ENCODE measurements around the gene HBZ. TPM values are rescaled to one million over a fixed set of nuclear protein-coding genes. Genes with fewer than 3 reads are reported as not detected.
A peak's percentile ranks its signal among the peaks of the same experiment; 100 is the strongest.
"Not testable (repeated sequence)": the region's sequence is repeated elsewhere in the genome, so short reads cannot be mapped to it uniquely, and the experiment has no call there.

HBZ gene
- total RNA-seq, 1 donor from 2014 or later: not detected

DNA sequence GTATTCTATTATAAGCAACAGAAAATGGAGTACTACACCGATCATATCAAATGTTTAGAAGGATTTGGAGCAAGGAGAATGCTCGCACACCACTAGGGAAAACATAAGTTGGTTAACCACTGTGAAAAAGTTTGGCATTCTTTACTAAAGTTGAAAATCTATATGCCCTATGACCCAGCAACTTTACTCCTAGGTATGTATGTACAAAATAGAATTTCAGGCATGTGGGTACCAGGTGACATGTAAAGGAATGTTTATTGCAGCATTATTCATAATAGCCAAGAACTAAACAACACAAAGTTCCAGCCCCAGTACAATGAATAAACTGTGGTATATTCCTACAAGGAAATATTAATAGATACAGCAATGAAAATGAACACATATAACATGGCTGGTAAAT, 5.8 kb upstream of the HBZ start:
- Mint-ChIP-seq H3K27me3 (peaks cover 20% of the 10 kb centered on the region), H3K4me1 (no peaks in the 10 kb centered on the region), H3K4me3 (no peak overlapping the region), H3K36me3 (ENCODE audit: low read depth) (no peaks in the 10 kb centered on the region), H3K27ac (no peak overlapping the region), H3K9me3 (no peaks in the 10 kb centered on the region)
- intact Hi-C loops (cut with micrococcal nuclease): no loop called here
- no peak for DNase-seq

DNA sequence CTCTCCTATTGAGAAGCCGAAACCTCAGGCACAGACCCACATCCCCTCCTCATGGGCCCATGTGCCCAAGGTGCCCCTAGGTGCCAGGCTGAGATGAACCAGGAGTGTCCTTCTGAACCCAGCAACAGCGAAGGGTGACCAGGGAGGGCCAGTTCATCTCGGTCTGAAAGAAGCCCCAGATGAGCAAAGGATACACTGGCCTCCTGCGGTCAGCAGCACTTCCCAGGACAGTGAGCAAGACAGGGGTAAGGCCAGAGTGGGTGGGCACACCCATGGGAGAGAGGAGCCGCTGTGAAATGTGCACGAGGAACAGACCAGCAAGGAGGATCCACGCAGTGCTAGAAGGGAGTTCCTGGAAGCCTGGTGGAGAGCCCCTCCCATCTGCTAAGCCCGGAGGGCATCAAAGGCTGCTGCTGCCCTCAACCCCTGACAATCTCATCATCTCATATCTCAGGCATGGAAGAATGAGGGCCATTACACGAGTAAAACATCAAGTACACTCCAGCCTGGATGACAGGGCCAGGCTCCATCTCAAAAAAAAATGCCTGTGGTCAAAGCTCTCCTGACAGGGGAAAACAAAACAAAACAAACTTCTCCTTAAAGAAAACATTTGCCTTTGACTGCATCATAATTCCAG, 3.3 kb upstream of the HBZ start:
- Mint-ChIP-seq H3K27ac (no peak overlapping the region), H3K27me3 (peaks cover 27% of the 10 kb centered on the region), H3K36me3 (ENCODE audit: low read depth) (no peaks in the 10 kb centered on the region), H3K4me1 (no peaks in the 10 kb centered on the region), H3K9me3 (no peaks in the 10 kb centered on the region), H3K4me3 (no peak overlapping the region)
- DNase-seq: no peak
- intact Hi-C loops (cut with micrococcal nuclease): no loop called here

DNA sequence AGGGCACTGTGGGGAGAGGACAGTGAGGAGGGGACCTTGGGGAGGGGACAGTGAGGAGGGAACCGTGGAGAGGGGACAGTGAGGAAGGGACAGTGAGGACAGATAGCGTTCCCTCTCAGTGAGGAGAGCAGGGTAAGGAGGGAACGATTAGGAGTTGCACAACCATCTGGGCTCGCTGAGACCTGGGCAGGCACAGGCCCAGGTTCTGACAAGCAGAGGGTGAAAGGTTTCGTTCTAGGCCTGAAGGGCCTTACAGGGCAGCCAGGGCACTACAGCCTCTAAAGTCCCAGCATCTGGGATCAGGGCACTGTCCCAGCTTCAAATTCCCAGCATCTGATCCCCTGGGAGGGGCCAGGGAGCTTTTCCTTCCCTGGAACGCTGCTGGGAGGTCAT, 681 bp downstream of the HBZ start:
- peak overlapping the region; percentile 55 for H3K4me3 Mint-ChIP-seq
- H3K36me3 Mint-ChIP-seq (ENCODE audit: low read depth); intact Hi-C loops (cut with micrococcal nuclease); H3K27ac Mint-ChIP-seq; H3K4me1 Mint-ChIP-seq; H3K9me3 Mint-ChIP-seq; DNase-seq: not testable (repeated sequence)
- peaks cover 42% of the 10 kb centered on the region for H3K27me3 Mint-ChIP-seq

DNA sequence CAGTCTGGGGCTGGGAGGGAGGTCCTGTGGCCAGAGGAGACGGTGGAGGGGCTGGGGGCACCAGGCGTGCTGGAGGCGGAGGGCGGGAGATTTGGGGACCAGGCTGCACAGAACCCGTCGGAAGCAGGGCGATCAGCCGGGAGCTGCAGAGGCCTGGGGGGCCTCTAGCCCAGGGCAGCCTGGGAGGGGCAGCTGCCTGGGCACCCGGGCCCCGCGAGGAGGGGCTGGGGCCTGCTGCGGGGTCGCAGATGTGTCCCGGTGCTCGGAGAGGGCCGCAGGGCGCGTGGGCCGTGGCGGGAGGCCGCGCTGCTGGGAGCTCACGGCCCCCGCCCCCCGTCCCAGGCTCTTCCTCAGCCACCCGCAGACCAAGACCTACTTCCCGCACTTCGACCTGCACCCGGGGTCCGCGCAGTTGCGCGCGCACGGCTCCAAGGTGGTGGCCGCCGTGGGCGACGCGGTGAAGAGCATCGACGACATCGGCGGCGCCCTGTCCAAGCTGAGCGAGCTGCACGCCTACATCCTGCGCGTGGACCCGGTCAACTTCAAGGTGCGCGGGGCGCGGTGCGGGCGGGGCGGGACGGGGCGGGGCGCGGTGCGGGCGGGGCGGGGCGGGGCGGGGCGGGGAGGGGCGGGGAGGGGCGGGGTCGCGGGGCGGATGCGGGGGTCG, 1.2 kb downstream of the HBZ start:
- H3K4me3 Mint-ChIP-seq; H3K9me3 Mint-ChIP-seq; H3K27ac Mint-ChIP-seq; intact Hi-C loops (cut with micrococcal nuclease); DNase-seq; H3K4me1 Mint-ChIP-seq; H3K36me3 Mint-ChIP-seq (ENCODE audit: low read depth): not testable (repeated sequence)
- H3K27me3 Mint-ChIP-seq: peaks cover 41% of the 10 kb centered on the region

DNA sequence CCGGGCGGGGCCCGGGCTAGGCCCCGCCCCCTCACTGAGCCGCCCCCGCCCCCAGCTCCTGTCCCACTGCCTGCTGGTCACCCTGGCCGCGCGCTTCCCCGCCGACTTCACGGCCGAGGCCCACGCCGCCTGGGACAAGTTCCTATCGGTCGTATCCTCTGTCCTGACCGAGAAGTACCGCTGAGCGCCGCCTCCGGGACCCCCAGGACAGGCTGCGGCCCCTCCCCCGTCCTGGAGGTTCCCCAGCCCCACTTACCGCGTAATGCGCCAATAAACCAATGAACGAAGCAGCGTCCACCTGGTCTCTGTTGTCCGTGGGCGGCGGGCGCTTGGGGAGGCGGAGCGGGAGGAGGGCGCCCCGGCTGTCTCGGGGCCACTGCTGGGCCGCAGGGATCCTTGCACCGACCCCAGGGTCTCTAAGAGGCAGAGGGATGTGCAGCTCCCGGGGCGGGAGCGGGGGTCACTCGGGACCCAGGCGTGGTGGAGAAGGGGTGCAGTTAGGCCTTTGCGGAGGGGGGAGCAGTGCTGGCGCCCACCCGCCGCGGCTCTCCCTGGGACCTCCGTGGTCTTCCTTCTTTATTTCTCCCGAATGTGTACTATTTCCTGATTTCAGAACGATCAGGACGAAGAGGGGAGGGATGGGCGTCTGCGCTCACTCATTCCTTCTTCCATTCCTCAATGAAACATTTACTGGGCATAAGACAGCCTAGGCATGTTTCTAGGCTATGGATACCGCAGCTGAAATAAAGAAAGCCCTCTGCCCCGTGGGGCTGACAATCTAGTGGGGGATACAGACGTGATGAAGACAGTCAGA, 2.0 kb downstream of the HBZ start:
- Mint-ChIP-seq H3K4me3 (peak overlapping the region; percentile 75), H3K27me3 (peaks cover 43% of the 10 kb centered on the region), H3K4me1 (peaks cover 6% of the 10 kb centered on the region), H3K36me3 (ENCODE audit: low read depth) (peaks cover 2% of the 10 kb centered on the region), H3K27ac (no peak overlapping the region), H3K9me3 (no peaks in the 10 kb centered on the region)
- intact Hi-C loops (cut with micrococcal nuclease): no loop called here
- DNase-seq: peak; percentile 74

DNA sequence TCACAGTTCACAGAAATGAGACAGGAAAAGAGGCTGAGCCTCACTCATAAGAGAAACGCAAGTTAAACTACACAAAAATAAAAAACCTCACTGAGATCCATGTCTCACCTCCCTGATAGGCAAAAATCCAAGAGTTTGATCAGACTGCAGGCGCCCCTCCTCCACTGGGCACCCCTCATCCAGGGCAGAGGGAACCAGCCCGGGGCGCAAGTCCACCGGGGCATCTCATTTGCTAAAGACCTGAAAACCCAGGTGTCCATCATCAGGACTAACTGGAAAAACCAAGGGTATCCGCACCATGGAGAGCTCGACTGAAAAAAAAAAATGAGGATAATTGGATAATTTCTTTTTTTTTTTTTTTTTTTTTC, 2.6 kb downstream of the HBZ start:
- Mint-ChIP-seq H3K27me3 (peaks cover 43% of the 10 kb centered on the region), H3K9me3 (no peaks in the 10 kb centered on the region), H3K27ac (no peak overlapping the region), H3K36me3 (ENCODE audit: low read depth) (peaks cover 2% of the 10 kb centered on the region), H3K4me1 (peaks cover 6% of the 10 kb centered on the region), H3K4me3 (peak overlapping the region; percentile 75)
- intact Hi-C loops (cut with micrococcal nuclease): no loop called here
- DNase-seq: no peak

DNA sequence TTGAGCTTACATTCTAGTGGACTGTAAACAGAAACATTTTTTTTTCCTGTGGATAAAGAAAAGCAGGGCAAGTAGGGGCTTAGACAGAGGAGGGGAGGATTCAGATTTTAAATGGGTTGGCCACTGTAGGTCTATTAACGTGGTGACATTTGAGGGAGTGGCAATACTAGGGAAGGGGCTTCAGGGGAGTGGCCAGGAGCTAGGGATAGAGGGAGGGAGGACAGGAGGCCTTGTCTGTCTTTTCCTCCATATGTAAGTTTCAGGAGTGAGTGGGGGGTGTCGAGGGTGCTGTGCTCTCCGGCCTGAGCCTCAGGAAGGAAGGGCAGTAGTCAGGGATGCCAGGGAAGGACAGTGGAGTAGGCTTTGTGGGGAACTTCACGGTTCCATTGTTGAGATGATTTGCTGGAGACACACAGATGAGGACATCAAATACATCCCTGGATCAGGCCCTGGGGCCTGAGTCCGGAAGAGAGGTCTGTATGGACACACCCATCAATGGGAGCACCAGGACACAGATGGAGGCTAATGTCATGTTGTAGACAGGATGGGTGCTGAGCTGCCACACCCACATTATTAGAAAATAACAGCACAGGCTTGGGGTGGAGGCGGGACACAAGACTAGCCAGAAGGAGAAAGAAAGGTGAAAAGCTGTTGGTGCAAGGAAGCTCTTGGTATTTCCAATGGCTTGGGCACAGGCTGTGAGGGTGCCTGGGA, 6.8 kb downstream of the HBZ start:
- intact Hi-C loops (cut with micrococcal nuclease): no loop called here
- peaks cover 39% of the 10 kb centered on the region for H3K27me3 Mint-ChIP-seq

DNA sequence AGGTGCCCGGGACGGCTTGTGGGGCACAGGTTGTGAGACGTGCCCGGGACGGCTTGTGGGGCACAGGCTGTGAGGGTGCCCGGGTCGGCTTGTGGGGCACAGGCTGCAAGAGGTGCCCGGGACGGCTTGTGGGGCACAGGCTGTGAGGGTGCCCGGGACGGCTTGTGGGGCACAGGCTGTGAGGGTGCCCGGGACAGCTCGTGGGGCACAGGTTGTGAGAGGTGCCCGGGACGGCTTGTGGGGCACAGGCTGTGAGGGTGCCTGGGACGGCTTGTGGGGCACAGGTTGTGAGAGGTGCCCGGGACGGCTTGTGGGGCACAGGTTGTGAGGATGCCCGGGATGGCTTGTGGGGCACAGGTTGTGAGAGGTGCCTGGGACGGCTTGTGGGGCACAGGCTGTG, 7.8 kb downstream of the HBZ start:
- H3K4me1 Mint-ChIP-seq; H3K27ac Mint-ChIP-seq; H3K4me3 Mint-ChIP-seq; DNase-seq; H3K36me3 Mint-ChIP-seq (ENCODE audit: low read depth); intact Hi-C loops (cut with micrococcal nuclease); H3K9me3 Mint-ChIP-seq: not testable (repeated sequence)
- peaks cover 33% of the 10 kb centered on the region for H3K27me3 Mint-ChIP-seq

More for the DNA sequence above, 6.8 kb downstream of the HBZ start:
- H3K4me3 Mint-ChIP-seq: no peak overlapping the region
- H3K27ac Mint-ChIP-seq: no peak overlapping the region
- H3K36me3 Mint-ChIP-seq (ENCODE audit: low read depth): peaks cover 2% of the 10 kb centered on the region
- H3K4me1 Mint-ChIP-seq: peaks cover 6% of the 10 kb centered on the region
- no peaks in the 10 kb centered on the region for H3K9me3 Mint-ChIP-seq
- DNase-seq: no peak

DNA sequence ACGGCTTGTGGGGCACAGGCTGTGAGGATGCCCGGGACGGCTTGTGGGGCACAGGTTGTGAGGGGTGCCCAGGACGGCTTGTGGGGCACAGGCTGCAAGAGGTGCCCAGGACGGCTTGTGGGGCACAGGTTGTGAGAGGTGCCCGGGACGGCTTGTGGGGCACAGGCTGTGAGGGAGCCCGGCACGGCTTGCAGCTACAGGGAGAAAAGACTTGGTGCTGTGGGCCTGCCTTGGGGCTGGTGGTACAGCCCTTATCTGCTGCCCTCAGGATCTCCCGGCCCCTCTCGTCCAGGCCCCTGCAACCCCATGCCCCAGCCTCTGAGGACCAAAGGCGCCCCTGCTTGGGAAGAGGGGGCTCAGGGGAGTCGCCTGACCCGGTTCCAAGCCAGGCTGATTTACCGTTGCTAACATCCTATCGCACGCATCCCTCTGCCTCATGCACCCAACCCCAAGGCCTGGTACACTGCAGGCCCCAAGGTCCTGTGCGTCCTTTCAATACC, 8.3 kb downstream of the HBZ start:
- intact Hi-C loops (cut with micrococcal nuclease): no loop called here
- Mint-ChIP-seq H3K36me3 (ENCODE audit: low read depth) (no peaks in the 10 kb centered on the region), H3K4me3 (no peak overlapping the region), H3K27ac (no peak overlapping the region), H3K4me1 (no peaks in the 10 kb centered on the region), H3K27me3 (peaks cover 32% of the 10 kb centered on the region), H3K9me3 (no peaks in the 10 kb centered on the region)
- no peak for DNase-seq

DNA sequence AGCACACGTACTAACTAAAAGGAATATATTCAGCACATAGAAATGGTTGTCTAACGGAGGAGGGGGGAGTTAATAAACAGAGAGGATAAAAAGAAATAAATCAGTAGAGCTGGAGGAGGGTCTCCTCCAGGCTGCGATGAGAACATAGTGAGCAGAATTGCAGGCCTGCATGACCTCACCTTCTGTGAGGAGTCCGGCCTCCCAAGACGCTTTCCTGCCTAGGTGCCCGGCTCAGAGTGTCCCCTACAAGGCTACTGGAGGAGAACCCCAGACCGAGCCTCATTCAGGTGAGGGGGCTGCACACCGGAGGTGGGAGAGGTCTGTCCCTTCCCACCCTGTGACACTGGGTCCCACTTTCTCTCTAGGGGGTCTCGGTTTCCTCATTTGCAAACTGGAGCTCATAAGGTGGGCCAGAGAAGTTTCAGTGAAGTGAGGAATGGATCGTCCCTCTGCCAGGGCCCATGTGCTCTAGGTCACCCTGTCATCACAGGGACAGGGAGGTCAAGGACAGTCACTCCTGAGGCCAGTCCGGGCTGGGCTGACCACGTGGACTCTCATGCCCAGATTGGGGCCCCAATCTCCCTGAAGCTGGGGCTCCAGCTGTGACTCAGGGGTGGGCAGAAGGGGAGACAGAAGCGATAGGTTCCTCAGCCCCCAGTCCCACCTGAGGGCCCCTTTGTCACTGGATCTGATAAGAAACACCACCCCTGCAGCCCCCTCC, 10.0 kb downstream of the HBZ start:
- Mint-ChIP-seq H3K27ac (no peak overlapping the region), H3K4me3 (no peak overlapping the region), H3K36me3 (ENCODE audit: low read depth) (no peaks in the 10 kb centered on the region), H3K27me3 (peaks cover 36% of the 10 kb centered on the region), H3K9me3 (no peaks in the 10 kb centered on the region), H3K4me1 (no peaks in the 10 kb centered on the region)
- DNase-seq: no peak
- intact Hi-C loops (cut with micrococcal nuclease): no loop called here

DNA sequence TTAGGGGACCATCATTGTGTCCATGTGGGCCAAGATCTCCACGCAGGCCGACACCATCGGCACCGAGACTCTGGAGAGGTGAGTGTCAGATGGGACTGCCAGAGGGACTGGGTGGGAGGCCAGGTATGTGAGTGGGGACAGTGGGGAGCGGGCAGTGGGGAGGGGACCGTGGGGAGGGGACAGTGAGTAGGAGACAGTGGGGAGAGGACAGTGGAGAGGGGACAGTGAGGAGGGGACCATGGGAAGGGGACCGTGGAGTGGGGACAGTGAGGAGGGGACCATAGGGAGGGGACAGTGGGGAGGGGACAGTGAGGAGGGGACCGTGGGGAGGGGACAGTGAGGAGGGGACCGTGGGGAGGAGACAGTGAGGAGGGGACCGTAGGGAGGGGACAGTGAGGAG, 10.7 kb downstream of the HBZ start:
- H3K36me3 Mint-ChIP-seq (ENCODE audit: low read depth); H3K4me1 Mint-ChIP-seq; H3K4me3 Mint-ChIP-seq; H3K9me3 Mint-ChIP-seq; intact Hi-C loops (cut with micrococcal nuclease); H3K27ac Mint-ChIP-seq; DNase-seq: not testable (repeated sequence)
- peaks cover 39% of the 10 kb centered on the region for H3K27me3 Mint-ChIP-seq

DNA sequence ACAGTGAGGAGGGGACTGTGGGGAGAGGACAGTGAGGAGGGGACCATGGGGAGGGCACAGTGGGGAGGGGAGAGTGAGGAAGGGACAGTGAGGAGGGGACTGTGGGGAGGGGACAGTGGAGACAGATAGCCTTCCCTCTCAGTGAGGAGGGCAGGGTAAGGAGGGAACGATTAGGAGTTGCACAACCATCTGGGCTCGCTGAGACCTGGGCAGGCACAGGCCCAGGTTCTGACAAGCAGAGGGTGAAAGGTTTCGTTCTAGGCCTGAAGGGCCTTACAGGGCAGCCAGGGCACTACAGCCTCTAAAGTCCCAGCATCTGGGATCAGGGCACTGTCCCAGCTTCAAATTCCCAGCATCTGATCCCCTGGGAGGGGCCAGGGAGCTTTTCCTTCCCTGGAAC, 11.3 kb downstream of the HBZ start:
- H3K27ac Mint-ChIP-seq; H3K9me3 Mint-ChIP-seq; intact Hi-C loops (cut with micrococcal nuclease); H3K4me1 Mint-ChIP-seq; H3K36me3 Mint-ChIP-seq (ENCODE audit: low read depth); DNase-seq; H3K4me3 Mint-ChIP-seq: not testable (repeated sequence)
- H3K27me3 Mint-ChIP-seq: peaks cover 42% of the 10 kb centered on the region

DNA sequence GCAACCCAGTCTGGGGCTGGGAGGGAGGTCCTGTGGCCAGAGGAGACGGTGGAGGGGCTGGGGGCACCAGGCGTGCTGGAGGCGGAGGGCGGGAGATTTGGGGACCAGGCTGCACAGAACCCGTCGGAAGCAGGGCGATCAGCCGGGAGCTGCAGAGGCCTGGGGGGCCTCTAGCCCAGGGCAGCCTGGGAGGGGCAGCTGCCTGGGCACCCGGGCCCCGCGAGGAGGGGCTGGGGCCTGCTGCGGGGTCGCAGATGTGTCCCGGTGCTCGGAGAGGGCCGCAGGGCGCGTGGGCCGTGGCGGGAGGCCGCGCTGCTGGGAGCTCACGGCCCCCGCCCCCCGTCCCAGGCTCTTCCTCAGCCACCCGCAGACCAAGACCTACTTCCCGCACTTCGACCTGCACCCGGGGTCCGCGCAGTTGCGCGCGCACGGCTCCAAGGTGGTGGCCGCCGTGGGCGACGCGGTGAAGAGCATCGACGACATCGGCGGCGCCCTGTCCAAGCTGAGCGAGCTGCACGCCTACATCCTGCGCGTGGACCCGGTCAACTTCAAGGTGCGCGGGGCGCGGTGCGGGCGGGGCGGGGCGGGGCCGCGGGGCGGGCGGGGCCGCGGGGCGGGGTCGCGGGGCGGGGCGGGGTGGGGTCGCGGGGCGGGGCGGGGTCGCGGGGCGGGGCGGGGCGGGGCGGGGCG, 11.8 kb downstream of the HBZ start:
- intact Hi-C loops (cut with micrococcal nuclease); H3K36me3 Mint-ChIP-seq (ENCODE audit: low read depth); H3K27ac Mint-ChIP-seq; DNase-seq; H3K4me1 Mint-ChIP-seq; H3K4me3 Mint-ChIP-seq; H3K9me3 Mint-ChIP-seq: not testable (repeated sequence)
- H3K27me3 Mint-ChIP-seq: peaks cover 42% of the 10 kb centered on the region
